PFSK-1 (cell line): ENCODE results near the gene ERFE.

Source experiments
- POLR2AphosphoS5 ChIP-seq: IDR thresholded peaks from 2 replicates; pipeline ENCODE4 v1.6.1; 2012; ENCODE audit warnings: low read depth, mild to moderate bottlenecking, control low read depth, low read length, moderate library complexity
- SIN3A ChIP-seq: IDR thresholded peaks from 2 replicates; pipeline ENCODE4 v1.6.1; 2012; ENCODE audit warnings: mild to moderate bottlenecking, low read length, moderate library complexity, borderline replicate concordance; ENCODE audit not compliant: insufficient read depth
- TAF1 ChIP-seq: IDR thresholded peaks from 2 replicates; pipeline ENCODE4 v1.6.1; 2012; ENCODE audit warnings: low read length, control low read depth, borderline replicate concordance; ENCODE audit not compliant: insufficient read depth

GRCh38 chr2:238169048-238169707, 10.4 kb downstream of the ERFE start:
- no peak for TF ChIP-seq SIN3A
- peak; percentile 29; the same call in 1 of the 2 replicates for TF ChIP-seq POLR2AphosphoS5
- TF ChIP-seq TAF1, result no peak
